Activated naive CD4-positive, alpha-beta T cell treated with anti-CD3 and anti-CD28 coated beads, Interleukin-2, amount 50 U/mL, for 72 hours (primary cell): ENCODE data around the gene COX19. TPM values are rescaled to one million over a fixed set of nuclear protein-coding genes. Genes with fewer than 3 reads are reported as not detected.
"Not testable (repeated sequence)": the region's sequence is repeated elsewhere in the genome, so short reads cannot be mapped to it uniquely, and the experiment has no call there.

Experiments used
- ATAC-seq, 2 donors: fragments of 150-1000 bp; cut with Tn5 transposase; 2 replicates each; pipeline ENCODE4 v1.10.0; 2021; ENCODE audit warnings: mild to moderate bottlenecking in 2 of 2, moderate library complexity in 2 of 2
- DNase-seq, 2 donors: peaks; one replicate each; pipeline ENCODE4 v3.0.0; 2021 to 2022; ENCODE audit warnings: low spot score in 2 of 2
- H3K27ac Mint-ChIP-seq, 2 donors: one replicate each; pipeline ENCODE4 v1.8.0; 2022; ENCODE audit warnings: mild to moderate bottlenecking in 2 of 2, mixed read lengths in 2 of 2
- H3K36me3 Mint-ChIP-seq, 2 donors: one replicate each; pipeline ENCODE4 v1.8.0; 2022; ENCODE audit warnings: mixed read lengths in 2 of 2
- H3K9me3 Mint-ChIP-seq, 2 donors: one replicate each; pipeline ENCODE4 v1.8.0; 2022; ENCODE audit warnings: mixed read lengths in 2 of 2
- total RNA-seq, 2 donors: library from RNA; stranded (reverse); gene quantifications; one replicate each; pipeline ENCODE4 v1.2.3, GENCODE V29; 2022

Gene COX19
- total RNA-seq, 2 donors from 2014 or later = 18.8 to 20.7 TPM

DNA sequence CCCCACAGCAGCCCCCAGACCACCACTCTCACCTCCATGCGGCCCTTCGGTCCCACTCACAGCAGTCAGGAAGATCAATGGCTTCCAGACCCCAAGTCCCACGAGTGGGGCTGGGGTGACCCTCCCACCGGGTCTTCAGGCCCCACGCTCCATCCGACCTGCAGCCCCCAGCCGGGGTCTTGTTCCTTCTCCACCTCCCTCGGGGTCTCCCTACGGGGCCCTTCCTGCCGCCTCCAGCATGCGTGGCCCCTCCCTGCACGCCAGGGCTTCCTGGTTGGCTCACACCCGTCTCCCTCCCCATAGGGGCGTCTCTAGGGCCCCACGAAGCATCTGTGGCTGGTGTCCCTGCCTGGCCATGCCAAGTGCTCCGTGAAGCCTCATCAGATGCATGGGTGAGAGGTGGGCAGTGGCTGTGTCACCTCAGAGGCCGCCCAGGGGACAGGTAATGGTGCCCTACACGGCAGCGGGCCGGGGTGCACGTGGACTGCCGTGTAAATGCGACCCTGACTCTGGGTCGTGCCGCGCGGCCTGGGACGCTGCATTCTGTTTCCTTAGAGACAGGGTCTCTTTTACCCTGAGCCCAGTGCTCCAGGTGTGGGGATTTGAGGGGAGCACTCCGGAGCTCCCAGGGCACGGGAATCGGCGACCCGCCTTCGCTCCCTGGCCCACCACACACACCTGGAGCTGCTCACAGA lies 40.7 kb downstream of the COX19 start:
- peaks cover 0 to 6% of the 10 kb centered on the region in 2 donors for H3K36me3 Mint-ChIP-seq
- H3K27ac Mint-ChIP-seq = no peak overlapping the region

DNA sequence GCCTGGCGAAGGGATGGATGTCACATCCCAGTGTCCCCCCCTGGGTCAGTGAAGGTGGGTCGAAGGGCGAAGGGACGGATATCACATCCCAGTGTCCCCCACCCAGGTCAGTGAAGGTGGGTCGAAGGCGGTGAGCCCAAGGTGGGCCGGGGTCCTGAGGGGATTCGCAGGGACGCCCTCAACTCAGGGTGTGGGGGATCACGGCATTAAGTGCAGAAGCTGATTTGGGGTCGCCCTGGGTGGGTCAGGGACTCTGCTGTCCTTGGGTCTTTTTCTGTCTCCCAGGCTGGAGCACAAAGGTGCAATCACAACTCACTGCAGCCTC lies 42.7 kb downstream of the COX19 start:
- ATAC-seq (no peak), DNase-seq (no peak)
- Mint-ChIP-seq H3K9me3 (no peaks in the 10 kb centered on the region), H3K27ac (no peak overlapping the region), H3K36me3 (peaks cover 0 to 6% of the 10 kb centered on the region in 2 donors)

More for the DNA sequence above, 40.7 kb downstream of the COX19 start:
- no peak for DNase-seq
- no peak for ATAC-seq
- H3K9me3 Mint-ChIP-seq = no peaks in the 10 kb centered on the region

DNA sequence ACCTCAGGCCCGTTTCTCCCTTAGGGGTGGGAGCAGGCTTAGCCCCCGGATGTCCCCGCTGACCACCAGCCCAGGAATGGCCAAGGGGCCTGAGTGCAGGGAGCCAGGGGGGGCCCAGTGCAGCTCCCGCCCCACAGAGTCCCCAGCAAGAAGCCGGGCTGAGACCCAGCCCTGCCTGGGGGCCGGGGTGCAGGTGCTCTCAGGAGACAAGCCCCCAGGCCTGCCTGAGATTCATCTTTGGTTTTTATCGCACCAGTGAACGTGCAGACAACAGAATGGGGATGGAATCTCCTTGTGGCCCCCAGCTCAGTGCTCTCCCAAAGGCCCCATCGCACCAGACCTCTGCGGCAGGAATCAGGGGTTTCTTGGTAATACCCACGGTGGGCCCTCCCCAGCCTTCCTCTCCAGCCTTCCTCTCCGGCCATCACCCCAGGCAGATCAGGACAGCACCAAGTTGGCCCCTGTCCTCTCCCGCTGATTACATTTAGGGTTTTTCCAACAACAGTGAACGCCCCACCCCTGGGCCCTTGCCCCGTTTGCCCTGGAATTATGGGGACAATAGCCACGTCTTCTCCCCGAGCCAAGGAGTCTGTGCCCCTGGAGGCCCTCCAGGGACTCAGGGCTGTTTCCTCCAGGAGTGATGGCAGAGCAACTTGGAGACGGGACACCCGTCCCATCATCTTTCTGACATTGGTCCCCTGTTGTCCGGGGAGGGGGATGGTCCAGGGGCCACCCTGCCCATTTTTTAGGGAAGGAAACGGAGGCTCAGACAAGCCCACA lies 43.3 kb downstream of the COX19 start:
- Mint-ChIP-seq H3K9me3 (no peaks in the 10 kb centered on the region), H3K36me3 (peaks cover 0 to 6% of the 10 kb centered on the region in 2 donors), H3K27ac (no peak overlapping the region)
- ATAC-seq (no peak), DNase-seq (no peak)

DNA sequence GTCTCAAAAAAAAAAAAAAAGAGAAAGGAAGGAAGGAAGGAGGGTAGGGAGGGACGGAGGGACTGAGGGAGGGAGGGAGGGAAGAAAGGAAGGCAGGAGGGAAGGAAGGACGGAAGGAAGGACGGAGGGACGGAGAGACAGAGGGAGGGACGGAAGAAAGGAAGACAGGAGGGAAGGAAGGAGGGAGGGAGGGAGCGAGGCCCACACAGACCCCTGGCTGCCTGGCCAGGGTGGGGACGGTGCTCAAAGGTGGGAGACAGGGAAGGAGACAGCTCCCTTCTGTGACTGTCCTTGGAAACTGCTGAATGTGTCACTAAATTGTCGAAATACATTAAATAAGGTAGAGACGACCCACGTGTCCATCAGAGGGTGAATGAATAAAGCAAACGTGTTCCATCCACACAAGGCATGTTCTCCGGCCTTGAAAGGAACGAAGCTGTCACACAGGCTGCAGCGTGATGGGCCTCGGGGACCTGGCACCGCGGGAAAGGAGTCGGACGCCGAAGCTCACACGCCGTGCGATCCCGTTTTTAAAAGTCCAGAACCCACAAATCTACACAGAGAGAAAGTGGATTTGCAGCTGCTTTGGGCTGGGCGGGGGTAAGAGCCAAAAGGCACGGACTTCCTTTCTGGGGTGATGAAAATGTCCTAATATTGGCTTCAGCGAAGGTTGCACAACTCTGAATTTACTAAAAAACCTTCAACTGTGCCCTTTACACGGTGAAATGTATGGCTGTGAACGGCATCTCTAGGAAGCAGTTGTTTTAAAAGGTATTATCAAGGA lies 44.2 kb downstream of the COX19 start:
- H3K9me3 Mint-ChIP-seq = no peaks in the 10 kb centered on the region
- no peak for DNase-seq
- peak overlapping the region in 1 of 2 donors; percentile 75 for H3K27ac Mint-ChIP-seq
- peaks cover 0 to 6% of the 10 kb centered on the region in 2 donors for H3K36me3 Mint-ChIP-seq
- no peak for ATAC-seq

DNA sequence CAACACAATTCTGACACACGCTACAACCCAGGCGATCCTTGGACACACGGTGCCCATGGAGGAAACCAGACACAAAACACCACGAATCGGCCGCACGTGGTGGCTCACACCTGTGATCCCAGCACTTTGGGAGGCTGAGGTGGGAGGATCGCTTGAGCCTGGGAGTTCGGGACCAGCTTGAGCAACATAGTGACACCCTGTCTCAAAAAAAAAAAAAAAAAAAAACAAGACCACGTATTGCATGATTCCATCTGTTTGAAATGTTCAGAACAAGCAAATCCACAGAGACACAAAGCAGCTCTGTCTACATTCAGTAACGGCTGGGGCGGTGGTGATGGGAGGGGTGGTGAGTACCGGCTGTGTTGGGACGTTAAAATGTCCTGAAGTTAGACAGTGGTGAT lies 46.0 kb downstream of the COX19 start:
- Mint-ChIP-seq H3K9me3 (no peaks in the 10 kb centered on the region), H3K27ac (peak overlapping the region in 1 of 2 donors; percentile 75), H3K36me3 (peaks cover 0 to 6% of the 10 kb centered on the region in 2 donors)
- no peak for DNase-seq
- no peak for ATAC-seq

DNA sequence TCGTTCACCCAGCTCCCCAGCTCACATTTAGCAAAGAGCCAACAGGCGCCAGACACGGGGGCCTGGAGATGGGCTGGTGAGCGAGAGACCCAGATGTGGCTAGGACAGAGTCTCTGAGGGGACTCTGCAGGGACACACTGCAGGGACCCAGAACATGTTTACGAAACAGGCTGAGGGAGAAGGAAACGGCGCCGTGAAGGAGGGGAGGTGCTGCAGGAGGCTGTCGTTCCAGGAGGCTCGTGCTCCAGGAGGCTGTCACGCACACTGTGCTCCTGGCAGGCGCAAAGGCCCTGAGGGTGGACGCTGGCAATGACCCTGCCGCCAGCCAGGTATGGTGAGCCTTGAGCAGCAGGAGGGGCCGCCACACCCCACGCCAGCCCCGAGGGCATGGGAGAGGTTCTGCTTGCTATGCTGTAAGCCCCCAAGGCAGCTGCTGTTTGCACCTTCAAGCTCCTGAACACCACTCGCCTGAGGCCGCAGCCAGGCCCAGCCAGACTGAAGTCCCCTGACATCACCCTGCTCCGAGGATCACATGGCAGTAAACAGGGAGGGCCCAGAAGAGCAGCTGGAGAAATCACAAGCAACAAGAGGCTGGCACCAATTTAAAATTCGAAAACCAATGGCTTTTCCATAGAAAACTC lies 48.2 kb downstream of the COX19 start:
- DNase-seq (peak in 1 of 2 donors; percentile 54), ATAC-seq (no peak)
- H3K36me3 Mint-ChIP-seq = peaks cover 0 to 6% of the 10 kb centered on the region in 2 donors
- H3K27ac Mint-ChIP-seq = peak overlapping the region in 1 of 2 donors; percentile 60
- H3K9me3 Mint-ChIP-seq = no peaks in the 10 kb centered on the region

DNA sequence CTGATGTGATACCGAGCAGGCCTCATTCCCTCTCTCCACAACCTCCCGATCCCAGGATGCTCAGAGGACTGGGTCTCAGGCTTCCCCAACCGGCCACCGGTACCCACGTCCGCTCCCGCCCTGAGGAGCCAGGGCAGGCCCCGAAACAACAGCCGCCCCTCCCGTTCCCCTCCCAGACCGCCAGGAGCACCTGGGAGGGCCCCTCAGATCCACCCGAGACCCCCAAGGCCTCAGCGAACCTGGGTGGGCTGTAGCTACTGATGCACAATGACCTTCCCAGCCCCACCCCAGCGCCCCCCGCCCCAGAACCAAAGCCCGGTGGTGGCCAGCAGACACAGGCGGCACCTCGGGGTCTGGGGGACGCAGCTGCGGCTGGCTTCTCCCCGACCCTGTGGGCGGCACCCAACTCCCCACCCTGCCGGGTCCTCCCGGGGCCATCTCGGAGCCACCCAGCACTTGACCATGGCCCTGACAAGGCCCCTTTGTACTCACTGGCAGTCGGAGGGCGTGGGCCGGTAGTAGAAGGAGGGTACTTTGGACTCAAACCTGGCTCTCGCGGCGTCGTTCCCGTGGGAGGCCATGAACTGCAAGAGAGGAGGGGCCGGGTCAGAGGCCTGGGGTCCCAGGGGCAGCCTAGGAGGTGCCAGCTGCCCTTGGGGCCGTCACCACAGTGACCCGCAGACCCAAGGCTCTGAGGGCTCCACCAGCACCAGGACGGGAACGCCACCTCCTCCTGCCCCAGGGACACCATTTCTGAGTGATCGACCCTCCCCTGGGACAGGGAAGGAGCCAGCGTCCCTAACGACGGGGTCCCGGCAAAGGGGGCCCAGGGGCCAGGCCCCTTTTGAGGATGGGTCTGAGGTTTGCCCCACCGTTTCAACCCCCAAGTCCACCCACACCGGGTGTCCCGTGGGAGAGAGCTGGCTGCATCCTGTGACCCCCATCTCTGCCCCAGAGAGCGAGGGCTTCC lies 49.0 kb downstream of the COX19 start:
- peaks cover 0 to 6% of the 10 kb centered on the region in 2 donors for H3K36me3 Mint-ChIP-seq
- ATAC-seq (no peak), DNase-seq (peak in 1 of 2 donors; percentile 49)
- H3K27ac Mint-ChIP-seq = no peak overlapping the region
- no peaks in the 10 kb centered on the region for H3K9me3 Mint-ChIP-seq

DNA sequence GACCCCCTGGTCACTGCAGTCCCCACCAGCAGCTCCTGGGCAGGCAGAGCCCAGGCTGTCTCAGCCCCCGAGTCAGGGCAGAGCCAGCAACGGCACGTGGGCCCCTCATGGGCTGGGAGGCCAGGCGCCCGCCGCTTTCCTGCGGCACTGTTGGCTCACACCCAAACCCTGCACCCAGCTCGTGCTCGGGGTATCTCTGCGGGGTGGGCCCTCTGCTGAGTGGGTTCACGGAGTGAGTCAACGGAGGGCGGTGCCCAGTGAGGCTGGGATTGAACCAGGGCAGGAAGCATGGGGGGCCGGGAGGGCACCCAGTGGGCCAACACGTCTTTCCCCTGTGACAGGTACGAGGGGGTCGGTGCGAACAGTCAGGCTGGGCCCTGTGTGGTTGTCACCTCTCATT lies 49.7 kb downstream of the COX19 start:
- peak in 1 of 2 donors; percentile 58 for DNase-seq
- peaks cover 0 to 6% of the 10 kb centered on the region in 2 donors for H3K36me3 Mint-ChIP-seq
- no peak for ATAC-seq
- H3K27ac Mint-ChIP-seq = no peak overlapping the region
- H3K9me3 Mint-ChIP-seq = no peaks in the 10 kb centered on the region

DNA sequence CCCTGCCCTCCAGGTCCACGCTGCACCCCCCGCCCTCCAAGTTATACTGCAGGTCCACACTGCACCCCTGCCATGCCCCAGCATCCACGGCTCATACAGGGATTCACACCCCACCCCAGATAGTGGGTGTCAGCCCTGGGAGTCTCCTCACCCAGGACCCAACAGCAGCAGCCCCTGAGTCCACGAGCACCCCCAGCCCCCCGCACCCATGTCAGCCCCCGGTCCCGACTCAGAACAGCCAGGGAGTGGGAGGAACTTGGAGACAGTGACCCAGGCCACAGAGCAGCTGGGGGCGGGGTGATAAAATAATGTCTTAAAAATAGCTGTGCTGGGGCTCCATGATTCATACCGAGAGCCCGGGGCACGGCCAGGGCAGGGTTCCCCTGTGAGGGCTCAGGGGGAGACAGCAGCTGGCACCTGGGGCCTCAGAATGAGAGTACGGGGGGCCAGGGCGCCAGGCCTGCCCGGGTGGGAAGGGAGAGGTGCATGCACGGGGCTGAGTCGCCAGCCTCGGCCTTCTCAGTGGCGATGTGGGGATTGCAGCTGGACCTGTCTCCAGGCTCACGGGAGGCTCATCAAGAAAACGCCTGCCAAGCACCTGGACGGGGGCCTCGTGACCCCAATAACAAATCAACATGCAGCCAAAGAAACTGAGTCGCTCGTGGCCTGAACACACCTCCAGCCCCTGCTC lies 50.7 kb downstream of the COX19 start:
- H3K9me3 Mint-ChIP-seq = no peaks in the 10 kb centered on the region
- DNase-seq = peak; percentile 55 to 77

DNA sequence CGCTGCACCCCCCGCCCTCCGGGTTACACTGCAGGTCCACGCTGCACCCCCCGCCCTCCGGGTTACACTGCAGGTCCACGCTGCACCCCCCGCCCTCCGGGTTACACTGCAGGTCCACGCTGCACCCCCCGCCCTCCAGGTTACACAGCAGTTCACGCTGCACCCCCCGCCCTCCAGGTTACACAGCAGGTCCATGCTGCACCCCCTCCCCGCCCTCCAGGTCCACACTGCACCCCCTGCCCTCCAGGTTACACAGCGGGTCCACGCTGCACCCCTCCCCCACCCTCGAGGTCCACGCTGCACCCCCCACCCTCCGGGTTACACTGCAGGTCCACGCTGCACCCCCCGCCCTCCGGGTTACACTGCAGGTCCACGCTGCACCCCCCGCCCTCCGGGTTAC lies 51.3 kb downstream of the COX19 start:
- not testable (repeated sequence) for H3K9me3 Mint-ChIP-seq, DNase-seq, H3K36me3 Mint-ChIP-seq, ATAC-seq
- peak overlapping the region in 1 of 2 donors; percentile 88 for H3K27ac Mint-ChIP-seq

More for the DNA sequence above, 50.7 kb downstream of the COX19 start:
- peak; percentile 39 to 49 for ATAC-seq
- no peaks in the 10 kb centered on the region for H3K36me3 Mint-ChIP-seq
- peak overlapping the region in 1 of 2 donors; percentile 88 for H3K27ac Mint-ChIP-seq

DNA sequence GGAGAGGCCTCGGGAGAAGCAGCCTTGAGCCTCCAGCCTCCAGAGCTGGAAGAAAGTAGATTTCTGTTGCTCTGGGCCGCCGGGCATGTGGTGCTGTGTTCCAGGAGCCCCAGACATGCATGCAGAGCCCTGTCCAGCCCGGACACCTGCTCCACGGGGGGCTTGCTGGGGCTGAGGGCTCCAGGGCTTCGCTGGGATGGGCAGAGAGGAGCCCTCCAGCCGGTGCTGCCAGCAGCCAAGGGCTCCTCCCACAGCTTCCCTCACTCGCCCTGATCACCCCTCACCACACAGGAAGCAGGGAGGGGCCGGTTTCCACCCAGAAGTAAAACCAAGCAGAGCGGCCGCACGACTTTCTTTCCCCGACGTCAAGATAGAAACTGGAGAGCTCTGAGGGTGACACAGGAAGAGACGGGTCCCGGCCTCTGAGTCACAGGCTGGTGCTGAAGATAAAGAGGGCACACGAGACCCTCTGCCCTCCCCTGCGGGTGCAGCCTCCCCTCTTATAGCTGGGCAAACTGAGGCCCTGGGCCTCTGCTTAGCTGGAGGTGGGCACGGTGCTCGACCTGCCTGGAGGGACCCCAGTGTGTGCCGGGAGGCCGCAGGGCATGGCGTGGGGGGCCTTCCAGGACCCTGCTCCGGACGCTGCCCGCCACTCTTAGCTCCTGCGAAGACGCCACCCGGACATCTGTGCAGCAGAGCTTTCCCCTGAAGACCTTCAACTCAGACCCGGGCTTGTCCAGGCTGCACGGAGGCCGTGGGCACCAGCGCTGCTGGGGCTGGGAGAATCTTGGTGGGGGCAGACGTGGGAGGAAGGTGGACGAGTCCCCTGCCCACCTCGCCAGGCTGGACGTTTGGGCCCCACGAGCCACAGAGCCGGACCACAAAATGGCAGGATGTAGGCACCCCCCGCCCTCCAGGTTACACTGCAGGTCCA lies 52.0 kb downstream of the COX19 start:
- DNase-seq (peak; percentile 86 to 95), ATAC-seq (peak; percentile 89 to 94)
- H3K9me3 Mint-ChIP-seq = no peaks in the 10 kb centered on the region
- no peaks in the 10 kb centered on the region for H3K36me3 Mint-ChIP-seq
- peak overlapping the region; percentile 94 to 95 for H3K27ac Mint-ChIP-seq

DNA sequence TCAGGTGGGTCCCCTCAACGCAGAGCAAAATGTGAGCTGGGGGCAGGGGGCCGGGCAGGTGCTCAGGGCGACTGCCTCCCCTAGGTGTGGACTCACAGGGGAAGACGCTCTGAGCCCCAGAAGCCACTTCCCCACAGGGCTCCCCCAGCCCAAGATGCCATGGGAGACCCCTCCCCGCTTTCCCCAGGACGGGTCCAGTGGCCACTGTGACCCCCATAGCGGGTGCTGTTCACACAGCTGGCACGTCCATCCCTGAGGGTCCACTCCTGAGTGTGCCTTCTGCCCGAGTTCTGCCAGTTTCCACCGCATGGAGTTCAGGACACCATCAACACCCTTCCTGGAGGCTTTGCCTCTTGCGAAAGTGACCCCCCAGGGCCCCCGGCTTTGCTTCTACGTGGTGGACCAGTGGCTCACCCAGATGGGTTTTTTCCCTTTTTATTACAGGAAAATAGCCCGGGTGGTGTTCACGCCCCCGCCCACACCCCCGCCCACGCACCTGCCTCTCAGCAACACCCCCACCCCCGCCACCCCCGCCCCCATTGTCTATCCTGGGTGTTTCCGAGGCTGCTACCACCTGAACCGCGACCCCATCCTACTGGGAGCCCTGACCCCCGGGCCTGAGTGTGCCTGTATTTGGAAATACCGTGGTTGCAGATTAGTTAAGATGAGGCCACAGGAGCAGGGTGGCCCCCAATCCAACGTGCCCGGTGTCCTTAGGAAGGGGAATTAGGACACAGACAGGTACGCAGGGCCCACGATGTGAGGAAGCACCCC lies 52.8 kb downstream of the COX19 start:
- Mint-ChIP-seq H3K27ac (peak overlapping the region; percentile 94 to 95), H3K36me3 (no peaks in the 10 kb centered on the region), H3K9me3 (no peaks in the 10 kb centered on the region)
- peak in 1 of 2 donors; percentile 63 for DNase-seq
- peak; percentile 8 to 16 for ATAC-seq

DNA sequence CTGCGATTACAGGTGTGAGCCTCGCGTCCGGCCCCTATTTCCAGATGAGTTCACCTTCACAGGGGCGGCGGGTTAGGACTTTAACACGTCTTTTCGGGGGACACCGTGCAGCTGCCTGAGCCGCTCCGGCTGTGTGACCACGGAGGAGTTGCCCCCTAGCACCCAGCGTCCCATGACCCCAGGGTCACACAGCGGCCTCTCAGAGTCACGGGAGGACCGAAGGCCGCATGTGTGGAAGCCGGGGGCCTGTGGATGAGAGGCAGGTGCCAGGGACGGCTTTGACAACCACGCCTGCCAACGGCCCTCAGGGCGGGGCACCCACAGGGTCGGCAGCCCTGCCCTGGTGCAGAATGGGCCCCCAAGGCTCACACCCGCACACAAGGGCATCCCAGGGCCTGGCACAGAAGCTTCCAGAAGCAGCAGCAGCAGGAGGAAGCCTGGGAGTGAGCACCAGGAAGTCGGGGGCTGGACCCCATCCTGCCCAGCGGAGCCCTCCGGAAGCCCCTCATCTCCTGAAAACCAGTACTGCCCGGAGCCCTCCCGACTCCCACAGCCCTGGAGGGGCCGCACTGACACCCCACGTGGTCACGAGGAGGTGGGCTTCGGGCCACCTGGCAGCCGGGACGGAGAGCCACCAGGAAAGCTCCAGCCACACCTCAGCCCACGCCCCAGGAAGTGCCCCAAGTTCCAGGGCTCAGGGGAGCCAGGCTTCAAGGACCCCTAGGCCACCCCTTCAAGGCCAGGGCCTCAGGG lies 53.6 kb downstream of the COX19 start:
- H3K9me3 Mint-ChIP-seq = no peaks in the 10 kb centered on the region
- H3K36me3 Mint-ChIP-seq = no peaks in the 10 kb centered on the region
- ATAC-seq (no peak), DNase-seq (peak in 1 of 2 donors; percentile 57)
- peak overlapping the region in 1 of 2 donors; percentile 95 for H3K27ac Mint-ChIP-seq
